Chondrocyte (in vitro differentiated cells): Measurements from ENCODE around the gene ANKRD17. TPM values are rescaled to one million over a fixed set of nuclear protein-coding genes. Genes with fewer than 3 reads are reported as not detected.

Experiments used
- DNase-seq: peaks from one replicate; pipeline ENCODE4 v3.0.0; 2021; ENCODE audit warnings: mixed read lengths, low spot score
- H3K27ac Mint-ChIP-seq: one replicate; pipeline ENCODE4 v1.8.0; 2021; ENCODE audit warnings: mild to moderate bottlenecking, moderate library complexity, mixed read lengths; ENCODE audit not compliant: unreplicated experiment
- H3K27me3 Mint-ChIP-seq: 2 replicates; pipeline ENCODE4 v1.8.0; 2021; ENCODE audit warnings: low read depth, mixed read lengths
- H3K36me3 Mint-ChIP-seq: 2 replicates; pipeline ENCODE4 v1.8.0; 2021; ENCODE audit warnings: low read depth, mixed read lengths
- H3K4me1 Mint-ChIP-seq: 2 replicates; pipeline ENCODE4 v1.8.0; 2021; ENCODE audit warnings: low read depth, mild to moderate bottlenecking, mixed read lengths
- H3K4me3 Mint-ChIP-seq: one replicate; pipeline ENCODE4 v1.8.0; 2021; ENCODE audit warnings: mild to moderate bottlenecking, moderate library complexity, mixed read lengths; ENCODE audit not compliant: unreplicated experiment
- H3K9me3 Mint-ChIP-seq: 2 replicates; pipeline ENCODE4 v1.8.0; 2021; ENCODE audit warnings: low read depth, mixed read lengths
- total RNA-seq: library from RNA; stranded (reverse); gene quantifications from 3 replicates; pipeline ENCODE4 v1.2.1, GENCODE V29; 2021
- TF ChIP-seq, protein P1 (sequence below): fragments of 200-600 bp; sonication (generic); IDR thresholded peaks from 2 replicates; pipeline ENCODE4 v1.5.0; 2021; ENCODE audit warnings: antibody characterized with exemption, mild to moderate bottlenecking, moderate library complexity

ANKRD17 gene
- total RNA-seq, 1 donor from 2014 or later = 55.1 TPM

GRCh38 chr4:73131281-73131680, 127.3 kb downstream of the ANKRD17 start:
- H3K27ac Mint-ChIP-seq = no peak overlapping the region
- no peaks in the 10 kb centered on the region for H3K4me1 Mint-ChIP-seq
- no peaks in the 10 kb centered on the region for H3K27me3 Mint-ChIP-seq
- DNase-seq = no peak
- H3K4me3 Mint-ChIP-seq = no peak overlapping the region
- H3K36me3 Mint-ChIP-seq = peaks cover 9% of the 10 kb centered on the region
- TF ChIP-seq, protein P1, sequence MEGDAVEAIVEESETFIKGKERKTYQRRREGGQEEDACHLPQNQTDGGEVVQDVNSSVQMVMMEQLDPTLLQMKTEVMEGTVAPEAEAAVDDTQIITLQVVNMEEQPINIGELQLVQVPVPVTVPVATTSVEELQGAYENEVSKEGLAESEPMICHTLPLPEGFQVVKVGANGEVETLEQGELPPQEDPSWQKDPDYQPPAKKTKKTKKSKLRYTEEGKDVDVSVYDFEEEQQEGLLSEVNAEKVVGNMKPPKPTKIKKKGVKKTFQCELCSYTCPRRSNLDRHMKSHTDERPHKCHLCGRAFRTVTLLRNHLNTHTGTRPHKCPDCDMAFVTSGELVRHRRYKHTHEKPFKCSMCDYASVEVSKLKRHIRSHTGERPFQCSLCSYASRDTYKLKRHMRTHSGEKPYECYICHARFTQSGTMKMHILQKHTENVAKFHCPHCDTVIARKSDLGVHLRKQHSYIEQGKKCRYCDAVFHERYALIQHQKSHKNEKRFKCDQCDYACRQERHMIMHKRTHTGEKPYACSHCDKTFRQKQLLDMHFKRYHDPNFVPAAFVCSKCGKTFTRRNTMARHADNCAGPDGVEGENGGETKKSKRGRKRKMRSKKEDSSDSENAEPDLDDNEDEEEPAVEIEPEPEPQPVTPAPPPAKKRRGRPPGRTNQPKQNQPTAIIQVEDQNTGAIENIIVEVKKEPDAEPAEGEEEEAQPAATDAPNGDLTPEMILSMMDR = no peak
- H3K9me3 Mint-ChIP-seq = no peaks in the 10 kb centered on the region

- TF ChIP-seq, protein P1 = no peak
- no peak for DNase-seq
- Mint-ChIP-seq H3K9me3 (no peaks in the 10 kb centered on the region), H3K4me3 (no peak overlapping the region), H3K27me3 (no peaks in the 10 kb centered on the region), H3K36me3 (peaks cover 18% of the 10 kb centered on the region), H3K4me1 (no peaks in the 10 kb centered on the region), H3K27ac (no peak overlapping the region)
Observed at GRCh38 chr4:73129319-73129718, 129.3 kb downstream of the ANKRD17 start.

DNA sequence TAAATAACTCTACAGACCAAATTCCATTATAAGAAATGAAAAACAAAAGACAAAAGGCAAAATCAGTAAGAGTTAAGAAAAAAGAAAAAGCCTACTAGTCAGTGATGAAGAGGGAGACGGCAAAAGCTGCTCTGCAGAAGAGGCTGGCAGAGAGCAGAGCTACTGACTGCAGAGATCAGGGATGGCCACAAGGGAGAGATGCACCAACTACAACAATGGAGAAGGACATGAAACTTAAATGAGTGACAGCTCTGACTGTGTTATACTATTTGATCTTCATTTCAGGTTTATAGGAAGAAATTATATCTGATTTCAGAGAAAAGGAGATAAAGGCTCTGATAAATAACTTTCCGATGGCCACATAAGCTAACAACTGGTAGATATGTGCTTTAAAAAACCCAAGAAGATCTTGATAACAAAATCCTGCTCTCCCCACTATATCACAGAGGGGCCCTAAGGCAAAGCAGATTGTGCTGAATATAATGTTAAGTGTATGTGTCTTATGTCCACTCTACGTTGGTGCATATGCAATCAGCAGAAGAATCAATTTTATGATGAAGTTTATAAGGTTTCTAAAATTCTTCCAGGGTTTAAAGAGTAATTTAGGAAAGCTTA, 130.7 kb downstream of the ANKRD17 start:
- DNase-seq = no peak
- TF ChIP-seq, protein P1 = peak; percentile 68
- Mint-ChIP-seq H3K9me3 (no peaks in the 10 kb centered on the region), H3K4me3 (no peak overlapping the region), H3K27me3 (no peaks in the 10 kb centered on the region), H3K36me3 (peaks cover 16% of the 10 kb centered on the region), H3K4me1 (no peaks in the 10 kb centered on the region), H3K27ac (no peak overlapping the region)

DNA sequence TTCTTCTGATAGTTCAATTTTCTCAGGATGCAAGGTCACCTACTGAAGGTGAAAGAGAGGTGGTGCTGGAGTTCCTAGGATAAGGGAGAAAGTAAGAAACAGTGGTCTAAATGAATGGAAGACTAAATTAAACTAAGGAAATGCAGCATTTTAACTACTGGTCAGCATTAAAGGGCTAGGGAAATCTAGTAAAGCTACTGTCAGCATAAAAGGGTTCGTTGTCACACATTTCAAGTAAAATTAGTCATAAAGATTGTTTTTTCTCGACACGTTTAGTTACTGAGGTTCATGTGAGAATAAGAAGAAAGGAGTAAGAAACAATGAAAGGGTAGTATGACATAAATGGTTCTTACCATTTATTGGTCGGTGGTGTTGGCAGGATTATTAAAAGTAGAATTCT, 149.1 kb downstream of the ANKRD17 start:
- H3K4me1 Mint-ChIP-seq = no peaks in the 10 kb centered on the region
- no peak overlapping the region for H3K27ac Mint-ChIP-seq
- no peak overlapping the region for H3K4me3 Mint-ChIP-seq
- H3K36me3 Mint-ChIP-seq = peaks cover 11% of the 10 kb centered on the region
- H3K9me3 Mint-ChIP-seq = no peaks in the 10 kb centered on the region
- TF ChIP-seq, protein P1 = no peak
- DNase-seq = no peak
- no peaks in the 10 kb centered on the region for H3K27me3 Mint-ChIP-seq

DNA sequence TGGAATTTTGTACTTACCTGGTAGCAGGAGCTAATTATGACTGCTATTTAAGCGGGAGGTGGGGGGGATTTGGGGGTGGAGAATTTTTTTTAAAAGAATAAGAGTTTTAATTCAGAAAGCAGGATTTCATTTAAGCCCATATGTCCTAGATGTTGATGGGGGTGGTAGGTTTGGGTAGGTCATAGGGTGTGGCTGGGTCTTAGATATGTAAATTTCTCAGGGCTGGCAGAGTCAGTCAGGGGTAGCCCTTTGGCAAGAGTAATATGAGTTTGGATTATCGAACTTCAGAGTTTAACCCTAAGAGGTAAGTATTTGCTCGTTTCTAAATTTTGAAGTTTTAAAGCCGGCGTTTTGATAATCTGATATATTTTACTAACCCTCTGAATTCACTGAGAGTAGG, 153.9 kb downstream of the ANKRD17 start:
- Mint-ChIP-seq H3K27me3 (no peaks in the 10 kb centered on the region), H3K27ac (no peak overlapping the region), H3K9me3 (no peaks in the 10 kb centered on the region), H3K36me3 (peaks cover 20% of the 10 kb centered on the region), H3K4me3 (no peak overlapping the region), H3K4me1 (no peaks in the 10 kb centered on the region)
- TF ChIP-seq, protein P1 = no peak
- DNase-seq = no peak
